ENCODE measurements around the gene PRAME. TPM values are rescaled to one million over a fixed set of nuclear protein-coding genes. Genes with fewer than 3 reads are reported as not detected.

The PRAME gene
- total RNA-seq, 1 donor = 0.36 TPM

DNA sequence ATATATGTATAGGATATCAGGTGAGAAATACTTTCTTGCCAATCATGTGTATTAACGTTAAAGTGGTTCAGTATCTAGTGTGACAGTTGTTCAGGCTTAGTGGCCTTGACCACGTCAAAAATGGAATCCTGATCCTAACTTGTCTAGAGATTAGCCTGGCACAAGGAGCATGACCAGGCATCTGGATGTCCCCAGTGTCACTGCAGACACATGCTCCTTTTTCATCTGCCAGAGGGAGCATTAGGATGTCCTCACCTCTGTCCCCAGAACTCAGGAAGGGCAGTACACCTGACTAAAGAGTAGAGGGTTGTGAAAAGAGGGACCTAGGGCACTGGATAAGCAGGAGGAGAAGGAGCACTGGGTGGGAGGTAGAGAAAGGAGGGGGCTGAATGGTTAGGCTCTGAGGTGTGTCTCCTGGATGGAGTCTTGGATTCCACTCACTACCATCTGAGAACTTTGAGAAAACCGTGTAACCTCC, 44.4 kb upstream of the PRAME start:
- TF ChIP-seq, protein P1, sequence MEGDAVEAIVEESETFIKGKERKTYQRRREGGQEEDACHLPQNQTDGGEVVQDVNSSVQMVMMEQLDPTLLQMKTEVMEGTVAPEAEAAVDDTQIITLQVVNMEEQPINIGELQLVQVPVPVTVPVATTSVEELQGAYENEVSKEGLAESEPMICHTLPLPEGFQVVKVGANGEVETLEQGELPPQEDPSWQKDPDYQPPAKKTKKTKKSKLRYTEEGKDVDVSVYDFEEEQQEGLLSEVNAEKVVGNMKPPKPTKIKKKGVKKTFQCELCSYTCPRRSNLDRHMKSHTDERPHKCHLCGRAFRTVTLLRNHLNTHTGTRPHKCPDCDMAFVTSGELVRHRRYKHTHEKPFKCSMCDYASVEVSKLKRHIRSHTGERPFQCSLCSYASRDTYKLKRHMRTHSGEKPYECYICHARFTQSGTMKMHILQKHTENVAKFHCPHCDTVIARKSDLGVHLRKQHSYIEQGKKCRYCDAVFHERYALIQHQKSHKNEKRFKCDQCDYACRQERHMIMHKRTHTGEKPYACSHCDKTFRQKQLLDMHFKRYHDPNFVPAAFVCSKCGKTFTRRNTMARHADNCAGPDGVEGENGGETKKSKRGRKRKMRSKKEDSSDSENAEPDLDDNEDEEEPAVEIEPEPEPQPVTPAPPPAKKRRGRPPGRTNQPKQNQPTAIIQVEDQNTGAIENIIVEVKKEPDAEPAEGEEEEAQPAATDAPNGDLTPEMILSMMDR (IDR thresholded peaks at IDR 0.05; ENCODE audit: extremely low read depth, low read depth, low read length) = no peak
- Histone ChIP-seq H3K27me3 (ENCODE audit: insufficient read depth, low read length) (peaks cover 4% of the 10 kb centered on the region), H3K27ac (ENCODE audit: low read depth, low read length) (no peak overlapping the region), H3K4me2 (ENCODE audit: insufficient read depth, low read length) (no peak overlapping the region), H3K4me1 (ENCODE audit: insufficient read depth, low read length) (no peaks in the 10 kb centered on the region), H3K79me2 (ENCODE audit: insufficient read depth, low read length) (no peaks in the 10 kb centered on the region), H3K9me3 (ENCODE audit: low read depth, low read length) (no peaks in the 10 kb centered on the region), H4K20me1 (ENCODE audit: insufficient read depth, low read length) (no peaks in the 10 kb centered on the region), H3K4me3 (ENCODE audit: insufficient read depth, low read length) (no peak overlapping the region), H2AFZ (ENCODE audit: low read length) (no peak overlapping the region), H3K36me3 (ENCODE audit: insufficient read depth, low read length) (no peaks in the 10 kb centered on the region)
- DNase-seq (ENCODE audit: insufficient read length, low spot score, missing footprints) = no peak

DNA sequence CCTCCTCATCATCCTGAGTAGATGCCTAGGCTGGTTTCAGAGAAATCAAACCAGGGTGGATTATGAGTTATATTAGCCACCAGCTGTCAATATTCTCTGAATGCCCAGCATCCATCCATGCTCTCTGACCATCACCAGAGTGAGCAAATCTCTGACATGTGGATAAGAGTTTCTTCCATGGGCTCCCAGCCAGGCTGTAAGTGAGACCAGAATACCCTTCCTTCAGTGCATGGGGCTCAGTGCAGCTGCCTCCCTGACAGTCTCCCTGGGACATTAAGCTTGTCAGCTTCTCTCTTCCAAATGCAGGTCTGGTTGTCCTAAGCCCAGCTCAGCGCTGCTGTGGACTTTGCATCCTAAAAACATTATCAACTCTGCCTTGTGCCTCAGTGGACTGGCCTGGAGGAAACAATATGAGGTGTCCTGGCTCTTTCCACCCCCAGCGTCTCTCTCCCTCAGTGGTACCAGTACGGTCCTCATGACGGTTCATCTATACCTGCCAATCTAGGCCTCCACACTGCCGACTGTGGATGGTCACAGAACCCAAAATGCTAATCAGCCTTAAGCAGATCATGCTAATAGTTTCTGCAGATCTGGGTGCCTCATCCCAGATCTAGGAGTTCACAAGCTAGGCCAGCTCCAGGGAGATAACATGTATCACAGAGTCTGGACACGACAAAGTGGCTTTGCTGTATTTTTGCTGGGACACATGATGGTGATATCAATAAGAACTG, 41.6 kb upstream of the PRAME start:
- H3K9me3 ChIP-seq (ENCODE audit: low read depth, low read length) = no peaks in the 10 kb centered on the region
- H3K4me1 ChIP-seq (ENCODE audit: insufficient read depth, low read length) = no peaks in the 10 kb centered on the region
- TF ChIP-seq, protein P1 (IDR thresholded peaks at IDR 0.05; ENCODE audit: extremely low read depth, low read depth, low read length) = no peak
- H3K79me2 ChIP-seq (ENCODE audit: insufficient read depth, low read length) = no peaks in the 10 kb centered on the region
- no peak overlapping the region for H3K4me3 ChIP-seq (ENCODE audit: insufficient read depth, low read length)
- H2AFZ ChIP-seq (ENCODE audit: low read length) = no peak overlapping the region
- DNase-seq (ENCODE audit: insufficient read length, low spot score, missing footprints) = no peak
- no peaks in the 10 kb centered on the region for H4K20me1 ChIP-seq (ENCODE audit: insufficient read depth, low read length)
- H3K27ac ChIP-seq (ENCODE audit: low read depth, low read length) = no peak overlapping the region
- H3K36me3 ChIP-seq (ENCODE audit: insufficient read depth, low read length) = no peaks in the 10 kb centered on the region
- peaks cover 4% of the 10 kb centered on the region for H3K27me3 ChIP-seq (ENCODE audit: insufficient read depth, low read length)
- H3K4me2 ChIP-seq (ENCODE audit: insufficient read depth, low read length) = no peak overlapping the region

DNA sequence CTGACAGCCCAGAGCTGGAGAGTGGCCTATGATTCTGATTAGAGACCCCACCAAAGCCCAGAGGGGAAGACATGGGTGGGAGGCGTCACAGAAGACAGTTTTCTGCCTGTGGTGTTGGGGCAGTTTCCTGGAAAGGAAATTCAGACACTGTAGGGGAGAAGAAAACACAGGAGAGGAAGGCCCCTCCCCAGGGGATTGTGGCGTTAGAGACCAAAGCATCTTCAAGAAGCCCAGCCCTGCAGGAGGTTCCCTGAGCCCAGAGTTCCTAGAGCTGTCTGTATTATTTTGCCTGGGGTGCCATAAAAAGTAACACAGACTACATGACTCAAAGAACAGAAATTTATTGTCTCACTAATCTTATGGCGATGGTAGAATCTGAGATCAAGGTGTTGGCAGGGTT, 40.2 kb upstream of the PRAME start:
- Histone ChIP-seq H4K20me1 (ENCODE audit: insufficient read depth, low read length) (no peaks in the 10 kb centered on the region), H3K4me3 (ENCODE audit: insufficient read depth, low read length) (no peak overlapping the region), H2AFZ (ENCODE audit: low read length) (no peak overlapping the region), H3K4me2 (ENCODE audit: insufficient read depth, low read length) (no peak overlapping the region), H3K9me3 (ENCODE audit: low read depth, low read length) (no peaks in the 10 kb centered on the region), H3K27me3 (ENCODE audit: insufficient read depth, low read length) (no peaks in the 10 kb centered on the region), H3K36me3 (ENCODE audit: insufficient read depth, low read length) (no peaks in the 10 kb centered on the region), H3K4me1 (ENCODE audit: insufficient read depth, low read length) (no peaks in the 10 kb centered on the region), H3K79me2 (ENCODE audit: insufficient read depth, low read length) (no peaks in the 10 kb centered on the region), H3K27ac (ENCODE audit: low read depth, low read length) (no peak overlapping the region)
- no peak for DNase-seq (ENCODE audit: insufficient read length, low spot score, missing footprints)
- TF ChIP-seq, protein P1 (IDR thresholded peaks at IDR 0.05; ENCODE audit: extremely low read depth, low read depth, low read length) = no peak

DNA sequence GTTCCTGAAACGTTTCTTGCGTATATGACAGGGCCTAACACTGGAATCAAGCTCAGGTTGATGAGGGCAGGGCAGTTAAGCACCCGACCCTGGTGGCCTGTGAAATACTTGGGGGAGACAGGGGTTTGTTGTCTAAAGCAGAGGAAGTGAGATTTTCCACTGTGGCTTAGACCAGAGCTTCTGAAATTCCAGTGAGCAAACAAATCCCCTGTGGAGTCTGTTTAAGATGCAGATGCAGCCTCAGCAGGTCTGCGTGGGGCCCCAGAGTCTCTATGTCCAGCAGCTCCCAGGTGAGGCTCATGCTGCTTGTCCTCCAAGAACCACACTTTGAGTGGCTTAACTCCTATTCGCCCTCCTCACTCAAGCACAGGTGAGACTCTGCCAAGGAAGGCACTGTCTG, 39.1 kb upstream of the PRAME start:
- H4K20me1 ChIP-seq (ENCODE audit: insufficient read depth, low read length) = no peaks in the 10 kb centered on the region
- H3K4me1 ChIP-seq (ENCODE audit: insufficient read depth, low read length) = no peaks in the 10 kb centered on the region
- no peaks in the 10 kb centered on the region for H3K27me3 ChIP-seq (ENCODE audit: insufficient read depth, low read length)
- no peak overlapping the region for H3K27ac ChIP-seq (ENCODE audit: low read depth, low read length)
- H3K79me2 ChIP-seq (ENCODE audit: insufficient read depth, low read length) = no peaks in the 10 kb centered on the region
- H3K4me3 ChIP-seq (ENCODE audit: insufficient read depth, low read length) = no peak overlapping the region
- no peaks in the 10 kb centered on the region for H3K9me3 ChIP-seq (ENCODE audit: low read depth, low read length)
- H2AFZ ChIP-seq (ENCODE audit: low read length) = no peak overlapping the region
- no peak overlapping the region for H3K4me2 ChIP-seq (ENCODE audit: insufficient read depth, low read length)
- TF ChIP-seq, protein P1 (IDR thresholded peaks at IDR 0.05; ENCODE audit: extremely low read depth, low read depth, low read length) = no peak
- no peaks in the 10 kb centered on the region for H3K36me3 ChIP-seq (ENCODE audit: insufficient read depth, low read length)
- DNase-seq (ENCODE audit: insufficient read length, low spot score, missing footprints) = no peak
